HEK293T (cell line): ENCODE measurements around the gene PLA2G4D.

ENCODE experiments used
- ARNT ChIP-seq: fragments of 450-650 bp; IDR thresholded peaks from 2 replicates; pipeline ENCODE4 v1.6.1; 2017; ENCODE audit warnings: mild to moderate bottlenecking
- BHLHE40 ChIP-seq: fragments of 450-650 bp; IDR thresholded peaks from 2 replicates; pipeline ENCODE4 v1.6.1; 2016; ENCODE audit warnings: mild to moderate bottlenecking, moderate library complexity, borderline replicate concordance
- CTBP1 ChIP-seq: fragments of 450-650 bp; IDR thresholded peaks from 2 replicates; pipeline ENCODE4 v1.6.1; 2016; ENCODE audit warnings: borderline replicate concordance
- ELF4 ChIP-seq: fragments of 450-650 bp; IDR thresholded peaks from 2 replicates; pipeline ENCODE4 v1.6.1; 2017; ENCODE audit warnings: antibody characterized with exemption
- FOXA1 ChIP-seq: fragments of 450-650 bp; IDR thresholded peaks from 2 replicates; pipeline ENCODE4 v1.6.1; 2016; ENCODE audit warnings: mild to moderate bottlenecking
- FOXK2 ChIP-seq: fragments of 450-650 bp; IDR thresholded peaks from 2 replicates; pipeline ENCODE4 v1.6.1; 2016; ENCODE audit warnings: mild to moderate bottlenecking
- FOXM1 ChIP-seq: fragments of 450-650 bp; IDR thresholded peaks from 2 replicates; pipeline ENCODE4 v1.6.1; 2017; ENCODE audit warnings: mild to moderate bottlenecking, borderline replicate concordance
- NFRKB ChIP-seq: fragments of 450-650 bp; IDR thresholded peaks from 2 replicates; pipeline ENCODE4 v1.6.1; 2016; ENCODE audit warnings: mild to moderate bottlenecking, moderate library complexity
- SP1 ChIP-seq: fragments of 450-650 bp; IDR thresholded peaks from 2 replicates; pipeline ENCODE4 v1.6.1; 2017
- SUZ12 ChIP-seq: fragments of 450-650 bp; IDR thresholded peaks from 2 replicates; pipeline ENCODE4 v1.6.1; 2016; ENCODE audit warnings: mild to moderate bottlenecking
- TARDBP ChIP-seq: fragments of 450-650 bp; IDR thresholded peaks from 2 replicates; pipeline ENCODE4 v1.6.1; 2016
- ZNF384 ChIP-seq: fragments of 450-650 bp; IDR thresholded peaks from 2 replicates; pipeline ENCODE4 v1.6.1; 2016

GRCh38 chr15:42036112-42036905 lies 58.1 kb downstream of the PLA2G4D start:
- TF ChIP-seq BHLHE40 (no peak), FOXA1 (no peak), SUZ12 (no peak), SP1 (no peak), FOXK2 (no peak), CTBP1 (no peak), ELF4 (no peak), TARDBP (no peak), ARNT (no peak), FOXM1 (no peak), ZNF384 (no peak), NFRKB (no peak)
